HepG2 (cell line): ENCODE results near the gene AURKA. TPM values are rescaled to one million over a fixed set of nuclear protein-coding genes. Genes with fewer than 3 reads are reported as not detected.

ENCODE experiments used
- ATAC-seq: fragments of 200-7000 bp; cut with Tn5 transposase; 3 replicates; pipeline ENCODE4 v1.9.1; 2020; ENCODE audit warnings: mild to moderate bottlenecking, moderate library complexity
- BruUV-seq: library from RNA; stranded (reverse); fragments of 400-500 nt; replicated peaks from 2 replicates; lab custom pipeline; 2021; lab: Mats Ljungman, UMichigan
- CTCF ChIA-PET: fragments of 300-600 bp; formaldehyde crosslinking; extraction: SDS; loops from one replicate; lab custom pipeline; 2021; ENCODE audit warnings: low total read pairs, inconsistent platforms, low intra/inter-chr PET ratio; lab: Yijun Ruan, JAX
- POLR2A ChIA-PET: fragments of 350-600 bp; sonication (Branson Sonifier 250); formaldehyde crosslinking; loops from one replicate; lab custom pipeline; 2020; ENCODE audit warnings: antibody characterized with exemption, inconsistent platforms; lab: Yijun Ruan, JAX
- DNase-seq: peaks from one replicate; pipeline ENCODE4 v3.0.0-alpha.2; 2015; ENCODE audit warnings: low spot score
- FAIRE-seq: peaks from 3 replicates; lab custom pipeline; 2011; peaks lifted over from hg19 to GRCh38; lab: Jason Lieb, UNC
- H2AFZ ChIP-seq: one replicate; pipeline ENCODE4 v1.6.1; 2011; ENCODE audit warnings: low read length, inconsistent platforms
- H3K27ac ChIP-seq: fragments of 300-600 bp; 3 replicates; pipeline ENCODE4 v1.8.0; 2011; ENCODE audit warnings: mixed run types, mild to moderate bottlenecking, mixed read lengths, low read length, inconsistent platforms; ENCODE audit not compliant: insufficient read depth; ENCODE audit errors: extremely low read length
- H3K27me3 ChIP-seq, 2 experiments: fragments of 200-600 bp in 1 of 2; 2 replicates in 1 of 2; 3 replicates in 1 of 2; pipeline versions ENCODE4 v1.6.0 to v1.8.0; 2011; ENCODE audit warnings: low read length in 2 of 2, mild to moderate bottlenecking in 2 of 2, moderate library complexity in 2 of 2, inconsistent platforms in 1 of 2; ENCODE audit not compliant: insufficient read depth in 2 of 2, control insufficient read depth in 1 of 2
- H3K36me3 ChIP-seq, 2 experiments: fragments of 200-600 bp in 1 of 2; replicated peaks in 1 of 2; 2 replicates in 1 of 2; 3 replicates in 1 of 2; pipeline versions ENCODE4 v1.5.1 to v1.8.0; 2011; ENCODE audit warnings: low read length in 2 of 2, inconsistent platforms in 1 of 2; ENCODE audit not compliant: insufficient read depth in 2 of 2, control insufficient read depth in 1 of 2
- H3K4me1 ChIP-seq: 2 replicates; pipeline ENCODE4 v1.5.1; 2012; ENCODE audit warnings: low read length, inconsistent platforms; ENCODE audit not compliant: insufficient read depth
- H3K4me2 ChIP-seq: 2 replicates; pipeline ENCODE4 v1.6.0; 2011; ENCODE audit warnings: low read depth, low read length, inconsistent platforms
- H3K4me3 ChIP-seq, 3 experiments: fragments of 200-600 bp in 1 of 3; sonication (generic), shearing (Covaris generic) in 1 of 3; replicated peaks in 1 of 3; 2 replicates each; pipeline ENCODE4 v1.5.1; 2011 to 2016; ENCODE audit warnings: low read length in 3 of 3, inconsistent platforms in 2 of 3, low read depth in 2 of 3, mild to moderate bottlenecking in 2 of 3, control low read depth in 1 of 3, mixed read lengths in 1 of 3; ENCODE audit not compliant: insufficient read depth in 1 of 3
- H3K79me2 ChIP-seq: one replicate; pipeline ENCODE4 v1.6.1; 2011; ENCODE audit warnings: low read length, inconsistent platforms; ENCODE audit not compliant: insufficient read depth
- H3K9ac ChIP-seq: 2 replicates; pipeline ENCODE4 v1.6.0; 2011; ENCODE audit warnings: mild to moderate bottlenecking, low read depth, low read length, inconsistent platforms; ENCODE audit not compliant: insufficient read depth
- H3K9me3 ChIP-seq: 2 replicates; pipeline ENCODE4 v1.5.1; 2012; ENCODE audit warnings: mild to moderate bottlenecking, low read length
- H4K20me1 ChIP-seq: 2 replicates; pipeline ENCODE4 v1.6.0; 2011; ENCODE audit warnings: inconsistent platforms, mild to moderate bottlenecking, low read length, moderate library complexity; ENCODE audit not compliant: insufficient read depth
- AGO2 ChIP-seq: fragments of 200-400 bp; formaldehyde crosslinking; optimal IDR thresholded peaks from 2 replicates; pipeline ENCODE3; 2017; ENCODE audit warnings: mild to moderate bottlenecking, low read depth, low read length, moderate library complexity
- KDM5B ChIP-seq: sonication (generic); formaldehyde crosslinking; IDR thresholded peaks from 2 replicates; pipeline ENCODE4 v1.4.0; 2020; ENCODE audit warnings: missing genetic modification reagents, mild to moderate bottlenecking, borderline replicate concordance
- RBFOX2 ChIP-seq: fragments of 200-400 bp; formaldehyde crosslinking; IDR thresholded peaks from 2 replicates; pipeline ENCODE4 v1.6.1; 2017; ENCODE audit warnings: low read depth, mild to moderate bottlenecking, low read length
- RBM22 ChIP-seq: fragments of 200-400 bp; formaldehyde crosslinking; optimal IDR thresholded peaks from 2 replicates; pipeline ENCODE3; 2017; ENCODE audit warnings: mild to moderate bottlenecking, low read length, moderate library complexity
- RELA ChIP-seq: sonication (generic); formaldehyde crosslinking; IDR thresholded peaks from 2 replicates; pipeline ENCODE4 v1.4.0; 2020; ENCODE audit warnings: missing genetic modification reagents
- SYNCRIP ChIP-seq: fragments of 200-400 bp; formaldehyde crosslinking; IDR thresholded peaks from 2 replicates; pipeline ENCODE4 v1.6.1; 2018; ENCODE audit warnings: mild to moderate bottlenecking, low read depth, low read length; ENCODE audit not compliant: insufficient read depth
- ZBTB38 ChIP-seq: sonication (generic); formaldehyde crosslinking; IDR thresholded peaks from 2 replicates; pipeline ENCODE4 v1.5.1; 2020; ENCODE audit warnings: mild to moderate bottlenecking, missing genetic modification reagents
- ZNF274 ChIP-seq: sonication (generic); formaldehyde crosslinking; IDR thresholded peaks from 2 replicates; pipeline ENCODE4 v1.5.1; 2020; ENCODE audit warnings: mild to moderate bottlenecking, missing genetic modification reagents
- ZNF282 ChIP-seq: fragments of 450-650 bp; IDR thresholded peaks from 2 replicates; pipeline ENCODE4 v1.6.1; 2018; ENCODE audit not compliant: partially characterized antibody
- ZNF296 ChIP-seq: sonication (generic); formaldehyde crosslinking; conservative IDR thresholded peaks from 2 replicates; pipeline ENCODE4 v1.5.0; 2020; ENCODE audit warnings: mild to moderate bottlenecking, missing genetic modification reagents
- ZNF34 ChIP-seq: sonication (generic); formaldehyde crosslinking; IDR thresholded peaks from 2 replicates; pipeline ENCODE4 v1.4.0; 2020; ENCODE audit warnings: mild to moderate bottlenecking, missing genetic modification reagents, borderline replicate concordance
- ZNF768 ChIP-seq: sonication (generic); formaldehyde crosslinking; IDR thresholded peaks from 2 replicates; pipeline ENCODE4 v1.4.0; 2020; ENCODE audit warnings: missing genetic modification reagents
- WGBS: methylation state at CpG from one replicate; pipeline ENCODE4 v1.1.6; 2017; ENCODE audit warnings: low lambda C conversion rate; 5-methylcytosine and 5-hydroxymethylcytosine counted together
- in situ Hi-C: cut with HindIII; loops from 2 replicates; pipeline ENCODE4 v1.10.0; 2017; ENCODE audit warnings: low pct_unique_long_range_greater_than_20kb; ENCODE audit not compliant: extremely low pct_ligation_motif_present
- intact Hi-C: fragments of 100-400 bp; cut with micrococcal nuclease; formaldehyde crosslinking; loops from one replicate; pipeline ENCODE4 v1.10.0; 2022; ENCODE audit not compliant: unreplicated experiment
- polyA plus RNA-seq, 8 experiments: library from polyadenylated mRNA; depleted of rRNA in 3 of 8; stranded (reverse) in 7 of 8; unstranded in 1 of 8; fragments of >200 nt; fragmentation: Illumina TruSeq in 4 of 8; extraction: Trizol in 4 of 8; gene quantifications; 2 replicates each; pipeline versions ENCODE4 v1.2.1 to v1.2.3, GENCODE V29; 2011 to 2016; ENCODE audit warnings: low read depth in 4 of 8, missing spikeins in 1 of 8, mixed read lengths in 1 of 8; ENCODE audit not compliant: insufficient read depth in 1 of 8
- total RNA-seq, 5 experiments: library from RNA; depleted of rRNA; stranded (reverse); fragments of >200 nt; fragmentation: Illumina TruSeq; extraction: Trizol; gene quantifications; 2 replicates each; pipeline ENCODE4 v1.2.3, GENCODE V29; 2016; ENCODE audit warnings: low read depth in 1 of 5
- TF ChIP-seq, protein P1 (sequence below): IDR thresholded peaks from 2 replicates; pipeline ENCODE4 v1.6.1; 2018; ENCODE audit warnings: missing genetic modification reagents
- TF ChIP-seq, protein P2 (sequence below): sonication (generic); formaldehyde crosslinking; IDR thresholded peaks from 2 replicates; pipeline ENCODE4 v1.4.0; 2020; ENCODE audit warnings: low read depth, missing genetic modification reagents

Gene AURKA
- total and polyA plus RNA-seq, 2 of the 13 experiments (the other 11 are each of a cell fraction or from before 2014, with no cell fraction given) = 96.4 to 224 TPM

DNA sequence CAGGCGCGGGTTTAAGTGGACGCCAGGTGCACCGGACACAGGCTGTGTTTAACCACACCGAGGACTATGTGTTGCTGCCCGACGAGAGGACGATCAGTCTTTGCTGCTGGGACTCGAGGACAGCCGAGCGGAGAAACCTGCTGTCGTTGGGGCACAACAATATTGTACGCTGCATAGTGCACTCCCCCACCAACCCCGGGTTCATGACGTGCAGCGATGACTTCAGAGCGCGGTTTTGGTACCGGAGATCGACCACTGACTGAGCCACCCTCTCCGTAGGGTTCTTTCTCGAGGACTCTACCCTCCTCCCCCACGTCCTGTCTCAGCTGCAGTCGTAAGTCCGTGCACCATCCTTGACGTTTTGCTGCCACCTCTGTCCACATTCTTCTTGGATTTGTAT is 11.4 kb upstream of the AURKA start:
- Histone ChIP-seq H3K79me2 (peaks cover 9% of the 10 kb centered on the region), H3K9me3 (no peaks in the 10 kb centered on the region), H3K27ac (no peak overlapping the region), H4K20me1 (peaks cover 11% of the 10 kb centered on the region), H2AFZ (no peak overlapping the region), H3K36me3 (peaks cover 28 to 72% of the 10 kb centered on the region in 2 experiments), H3K27me3 (no peaks in the 10 kb centered on the region), H3K9ac (no peak overlapping the region), H3K4me1 (no peaks in the 10 kb centered on the region), H3K4me2 (no peak overlapping the region), H3K4me3 (no peak overlapping the region)
- 96% methylated on average over 26 of the region's 26 CpGs for WGBS
- FAIRE-seq (no peak), ATAC-seq (no peak), DNase-seq (no peak)
- CTCF ChIA-PET = no interaction called here
- in situ Hi-C loops = no loop called here
- intact Hi-C loops = no loop called here
- TF ChIP-seq RELA (CRISPR knock-in tag) = no peak
- no peak for TF ChIP-seq ZNF296 (CRISPR knock-in tag)
- TF ChIP-seq, protein P1, sequence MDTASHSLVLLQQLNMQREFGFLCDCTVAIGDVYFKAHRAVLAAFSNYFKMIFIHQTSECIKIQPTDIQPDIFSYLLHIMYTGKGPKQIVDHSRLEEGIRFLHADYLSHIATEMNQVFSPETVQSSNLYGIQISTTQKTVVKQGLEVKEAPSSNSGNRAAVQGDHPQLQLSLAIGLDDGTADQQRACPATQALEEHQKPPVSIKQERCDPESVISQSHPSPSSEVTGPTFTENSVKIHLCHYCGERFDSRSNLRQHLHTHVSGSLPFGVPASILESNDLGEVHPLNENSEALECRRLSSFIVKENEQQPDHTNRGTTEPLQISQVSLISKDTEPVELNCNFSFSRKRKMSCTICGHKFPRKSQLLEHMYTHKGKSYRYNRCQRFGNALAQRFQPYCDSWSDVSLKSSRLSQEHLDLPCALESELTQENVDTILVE = no peak
- TF ChIP-seq SYNCRIP = no peak
- TF ChIP-seq ZNF768 (CRISPR knock-in tag) = 0 out of 2 replicates have a peak, but pooled peaks have one; percentile 14
- TF ChIP-seq ZNF34 (CRISPR knock-in tag) = no peak
- TF ChIP-seq KDM5B (CRISPR knock-in tag) = no peak
- no peak for TF ChIP-seq ZNF274
- TF ChIP-seq ZBTB38 (CRISPR knock-in tag) = 0 out of 2 replicates have a peak, but pooled peaks have one; percentile 50
- TF ChIP-seq AGO2 = peak; percentile 64
- TF ChIP-seq RBM22 = peak; percentile 24
- no peak for TF ChIP-seq ZNF282
- peak; percentile 34; the same call in 1 of the 2 replicates for TF ChIP-seq RBFOX2
- TF ChIP-seq, protein P2, sequence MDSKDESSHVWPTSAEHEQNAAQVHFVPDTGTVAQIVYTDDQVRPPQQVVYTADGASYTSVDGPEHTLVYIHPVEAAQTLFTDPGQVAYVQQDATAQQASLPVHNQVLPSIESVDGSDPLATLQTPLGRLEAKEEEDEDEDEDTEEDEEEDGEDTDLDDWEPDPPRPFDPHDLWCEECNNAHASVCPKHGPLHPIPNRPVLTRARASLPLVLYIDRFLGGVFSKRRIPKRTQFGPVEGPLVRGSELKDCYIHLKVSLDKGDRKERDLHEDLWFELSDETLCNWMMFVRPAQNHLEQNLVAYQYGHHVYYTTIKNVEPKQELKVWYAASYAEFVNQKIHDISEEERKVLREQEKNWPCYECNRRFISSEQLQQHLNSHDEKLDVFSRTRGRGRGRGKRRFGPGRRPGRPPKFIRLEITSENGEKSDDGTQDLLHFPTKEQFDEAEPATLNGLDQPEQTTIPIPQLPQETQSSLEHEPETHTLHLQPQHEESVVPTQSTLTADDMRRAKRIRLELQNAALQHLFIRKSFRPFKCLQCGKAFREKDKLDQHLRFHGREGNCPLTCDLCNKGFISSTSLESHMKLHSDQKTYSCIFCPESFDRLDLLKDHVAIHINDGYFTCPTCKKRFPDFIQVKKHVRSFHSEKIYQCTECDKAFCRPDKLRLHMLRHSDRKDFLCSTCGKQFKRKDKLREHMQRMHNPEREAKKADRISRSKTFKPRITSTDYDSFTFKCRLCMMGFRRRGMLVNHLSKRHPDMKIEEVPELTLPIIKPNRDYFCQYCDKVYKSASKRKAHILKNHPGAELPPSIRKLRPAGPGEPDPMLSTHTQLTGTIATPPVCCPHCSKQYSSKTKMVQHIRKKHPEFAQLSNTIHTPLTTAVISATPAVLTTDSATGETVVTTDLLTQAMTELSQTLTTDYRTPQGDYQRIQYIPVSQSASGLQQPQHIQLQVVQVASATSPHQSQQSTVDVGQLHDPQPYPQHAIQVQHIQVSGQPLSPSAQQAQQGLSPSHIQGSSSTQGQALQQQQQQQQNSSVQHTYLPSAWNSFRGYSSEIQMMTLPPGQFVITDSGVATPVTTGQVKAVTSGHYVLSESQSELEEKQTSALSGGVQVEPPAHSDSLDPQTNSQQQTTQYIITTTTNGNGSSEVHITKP (CRISPR knock-in tag) = no peak
- POLR2A ChIA-PET = no interaction called here
- BruUV-seq = no TSS peak
